ENCODE measurements around the gene PEX11B.

Gene PEX11B

DNA sequence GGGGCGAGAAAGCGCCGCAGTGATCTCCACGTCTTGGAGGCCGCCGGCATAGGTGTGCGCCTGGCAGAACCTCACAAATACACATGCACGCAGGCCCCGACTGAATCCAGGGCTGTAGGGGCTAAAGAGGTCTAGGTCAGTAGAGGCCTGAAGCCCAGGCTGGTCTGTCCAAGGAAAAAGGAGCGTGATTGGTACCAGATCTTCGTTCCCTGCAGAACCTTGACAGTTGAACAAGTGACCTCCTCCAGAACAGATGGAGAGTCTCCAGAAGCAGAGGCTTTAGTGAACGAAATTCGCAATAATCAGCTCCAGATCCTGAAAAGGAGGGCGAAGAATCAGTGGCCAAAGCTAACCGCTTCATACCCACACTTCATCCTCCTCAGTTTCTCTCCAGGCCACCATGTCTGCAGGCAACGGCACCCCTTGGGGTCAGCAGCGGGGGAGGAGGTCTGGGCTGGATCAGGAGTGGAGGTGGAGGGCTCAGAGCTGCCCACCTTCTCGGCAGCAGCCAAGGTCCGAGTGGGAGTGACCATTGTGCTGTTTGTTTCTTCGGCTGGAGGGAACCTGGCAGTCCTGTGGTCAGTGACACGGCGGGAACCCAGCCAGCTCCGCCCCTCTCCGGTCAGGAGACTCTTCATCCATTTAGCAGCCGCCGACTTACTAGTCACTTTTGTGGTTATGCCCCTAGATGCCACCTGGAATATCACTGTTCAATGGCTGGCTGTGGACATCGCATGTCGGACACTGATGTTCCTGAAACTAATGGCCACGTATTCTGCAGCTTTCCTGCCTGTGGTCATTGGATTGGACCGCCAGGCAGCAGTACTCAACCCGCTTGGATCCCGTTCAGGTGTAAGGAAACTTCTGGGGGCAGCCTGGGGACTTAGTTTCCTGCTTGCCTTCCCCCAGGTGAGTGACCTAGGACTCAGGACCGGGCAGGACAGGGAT is 749 bp upstream of the PEX11B start:
- Histone ChIP-seq H3K4ac (ENCODE audit: low read length) (no peak overlapping the region), H3K9me3 (replicated peaks in 1 of 2; ENCODE audit: control insufficient read depth in 2 of 2, insufficient read depth in 1 of 2, low read depth in 1 of 2, low read length in 2 of 2) (no peaks in the 10 kb centered on the region), H3K23ac (ENCODE audit: low read depth, low read length, poor library complexity) (no peak overlapping the region), H3K9ac (ENCODE audit: low read depth, low read length, poor library complexity) (peak overlapping the region; percentile 73), H4K91ac (ENCODE audit: low read depth, low read length, poor library complexity) (no peak overlapping the region), H2BK120ac (ENCODE audit: low read depth, low read length) (no peak overlapping the region), H2BK5ac (ENCODE audit: low read length) (peak overlapping the region; percentile 29), H2BK12ac (ENCODE audit: low read length) (no peak overlapping the region), H3K4me1 (ENCODE audit: control insufficient read depth in 2 of 2, insufficient read depth in 1 of 2, low read depth in 1 of 2, low read length in 2 of 2) (peaks cover 2 to 11% of the 10 kb centered on the region in 2 donors), H3K36me3 (replicated peaks in 1 of 2; ENCODE audit: control insufficient read depth in 2 of 2, insufficient read depth in 2 of 2, low read length in 2 of 2) (peaks cover 0 to 54% of the 10 kb centered on the region in 2 donors), H3K79me1 (ENCODE audit: low read depth, low read length) (no peaks in the 10 kb centered on the region), H3K27ac (replicated peaks; ENCODE audit: low read length) (no peak overlapping the region), H2AFZ (ENCODE audit: low read length) (peak overlapping the region; percentile 91), H2AK5ac (ENCODE audit: low read depth, low read length) (no peak overlapping the region), H2BK15ac (ENCODE audit: low read length) (no peak overlapping the region), H3K27me3 (ENCODE audit: control insufficient read depth in 3 of 3, insufficient read depth in 3 of 3, low read depth in 1 of 3, low read length in 3 of 3) (no peaks in the 10 kb centered on the region), H3K4me3 (ENCODE audit: low read length in 2 of 2) (peak overlapping the region; percentile 68 to 91), H3K4me2 (ENCODE audit: insufficient read depth, low read length, poor library complexity, severe bottlenecking) (peak overlapping the region; percentile 89), H4K8ac (ENCODE audit: low read depth, low read length) (no peak overlapping the region), H3K14ac (ENCODE audit: low read length) (no peak overlapping the region), H3K18ac (ENCODE audit: low read length) (peak overlapping the region; percentile 79)
- DNase-seq (ENCODE audit: low spot score): peak; percentile 17
- no CpG with 5 or more reads among the region's 33 CpGs for WGBS, 2 donors (ENCODE audit: extremely low coverage in 2 of 2, insufficient read length in 2 of 2, insufficient replicate concordance in 1 of 2)

DNA sequence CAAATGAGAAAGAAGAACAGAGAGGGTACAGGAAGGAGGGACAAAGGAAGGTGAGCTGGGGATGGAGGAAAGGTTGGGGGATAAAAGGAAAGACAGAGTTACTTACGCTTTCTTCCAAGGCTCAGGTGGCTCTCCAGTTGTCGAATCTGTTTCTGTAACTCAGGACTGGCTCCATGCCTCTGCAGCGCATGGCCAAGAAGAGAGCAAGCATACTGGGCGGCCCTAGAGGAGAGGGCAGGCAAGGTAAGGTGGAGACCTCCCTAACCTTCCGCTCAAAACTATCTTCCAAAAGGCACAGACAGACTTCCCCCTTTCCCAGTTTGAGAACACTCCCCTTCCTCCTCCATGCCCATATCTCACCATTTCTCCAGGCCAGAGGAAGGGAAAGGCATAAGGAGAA is 922 bp downstream of the PEX11B start:
- H2BK120ac ChIP-seq (ENCODE audit: low read depth, low read length): no peak overlapping the region
- no peak overlapping the region for H3K4ac ChIP-seq (ENCODE audit: low read length)
- H3K23ac ChIP-seq (ENCODE audit: low read depth, low read length, poor library complexity): no peak overlapping the region
- H3K9me3 ChIP-seq (replicated peaks in 1 of 2; ENCODE audit: control insufficient read depth in 2 of 2, insufficient read depth in 1 of 2, low read depth in 1 of 2, low read length in 2 of 2): no peaks in the 10 kb centered on the region
- peaks cover 0 to 49% of the 10 kb centered on the region in 2 donors for H3K36me3 ChIP-seq (replicated peaks in 1 of 2; ENCODE audit: control insufficient read depth in 2 of 2, insufficient read depth in 2 of 2, low read length in 2 of 2)
- no peak overlapping the region for H3K14ac ChIP-seq (ENCODE audit: low read length)
- no peak overlapping the region for H2BK5ac ChIP-seq (ENCODE audit: low read length)
- H3K27ac ChIP-seq (replicated peaks; ENCODE audit: low read length): no peak overlapping the region
- WGBS, 2 donors (ENCODE audit: extremely low coverage in 2 of 2, insufficient read length in 2 of 2, insufficient replicate concordance in 1 of 2): no CpG with 5 or more reads among the region's 5 CpGs
- no peaks in the 10 kb centered on the region for H3K27me3 ChIP-seq (ENCODE audit: control insufficient read depth in 3 of 3, insufficient read depth in 3 of 3, low read depth in 1 of 3, low read length in 3 of 3)
- H3K18ac ChIP-seq (ENCODE audit: low read length): no peak overlapping the region
- no peak overlapping the region for H3K4me2 ChIP-seq (ENCODE audit: insufficient read depth, low read length, poor library complexity, severe bottlenecking)
- H2AFZ ChIP-seq (ENCODE audit: low read length): peak overlapping the region; percentile 91
- H2BK12ac ChIP-seq (ENCODE audit: low read length): no peak overlapping the region
- no peak overlapping the region for H4K8ac ChIP-seq (ENCODE audit: low read depth, low read length)
- no peaks in the 10 kb centered on the region for H3K79me1 ChIP-seq (ENCODE audit: low read depth, low read length)
- peak overlapping the region in 1 of 2 donors; percentile 68 for H3K4me3 ChIP-seq (ENCODE audit: low read length in 2 of 2)
- no peak for DNase-seq (ENCODE audit: low spot score)
- peaks cover 2 to 11% of the 10 kb centered on the region in 2 donors for H3K4me1 ChIP-seq (ENCODE audit: control insufficient read depth in 2 of 2, insufficient read depth in 1 of 2, low read depth in 1 of 2, low read length in 2 of 2)
- H2AK5ac ChIP-seq (ENCODE audit: low read depth, low read length): no peak overlapping the region
- H4K91ac ChIP-seq (ENCODE audit: low read depth, low read length, poor library complexity): no peak overlapping the region
- H3K9ac ChIP-seq (ENCODE audit: low read depth, low read length, poor library complexity): peak overlapping the region; percentile 87
- no peak overlapping the region for H2BK15ac ChIP-seq (ENCODE audit: low read length)

DNA sequence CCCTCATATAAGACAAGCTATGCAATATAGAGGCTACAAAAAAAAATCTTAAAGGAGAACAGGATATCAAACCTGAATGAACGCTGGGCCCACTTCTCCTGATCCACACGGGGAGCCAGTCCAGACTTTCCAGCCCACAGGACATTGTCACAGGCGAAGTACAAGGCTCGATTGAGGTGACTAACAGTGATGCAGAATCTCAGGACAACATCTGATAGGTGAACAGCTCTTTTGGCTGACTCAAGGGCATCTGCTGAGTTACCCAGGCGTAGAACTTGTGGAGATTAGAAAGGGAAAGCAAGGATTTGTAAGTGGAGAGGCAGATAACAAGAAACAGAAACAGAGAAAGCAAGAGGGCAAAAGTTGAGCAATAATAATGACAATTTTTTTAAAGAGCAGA is 1.8 kb downstream of the PEX11B start:
- no peak overlapping the region for H3K4me2 ChIP-seq (ENCODE audit: insufficient read depth, low read length, poor library complexity, severe bottlenecking)
- H2AFZ ChIP-seq (ENCODE audit: low read length): no peak overlapping the region

DNA sequence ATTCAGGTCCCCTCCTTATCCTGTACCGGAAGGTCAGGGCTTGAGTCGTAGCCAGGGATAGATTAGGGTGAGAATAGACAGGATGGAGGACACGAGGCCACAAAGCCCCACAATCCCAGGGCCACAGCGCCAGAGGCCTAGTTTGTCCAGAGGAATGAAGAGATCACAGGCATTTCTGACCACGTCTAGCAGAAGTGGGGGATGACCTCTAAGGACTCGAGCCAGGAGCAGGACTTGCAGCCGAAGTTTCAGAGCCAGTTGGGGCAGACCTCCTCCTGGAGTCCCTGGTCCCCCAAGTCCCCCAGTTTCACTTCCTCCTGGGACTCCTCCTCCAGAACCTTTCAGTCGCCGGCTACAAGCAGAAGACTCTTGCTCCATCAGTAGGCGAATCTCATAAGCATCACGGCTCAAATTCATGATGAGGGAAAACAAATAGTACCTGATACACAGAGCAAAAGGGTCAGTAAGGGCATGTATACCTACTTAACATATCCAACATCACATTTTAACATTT is 6.3 kb downstream of the PEX11B start:
- Histone ChIP-seq H2BK15ac (ENCODE audit: low read length) (no peak overlapping the region), H3K79me1 (ENCODE audit: low read depth, low read length) (no peaks in the 10 kb centered on the region), H3K4me1 (ENCODE audit: control insufficient read depth in 2 of 2, insufficient read depth in 1 of 2, low read depth in 1 of 2, low read length in 2 of 2) (peaks cover 0 to 4% of the 10 kb centered on the region in 2 donors), H3K9me3 (replicated peaks in 1 of 2; ENCODE audit: control insufficient read depth in 2 of 2, insufficient read depth in 1 of 2, low read depth in 1 of 2, low read length in 2 of 2) (no peaks in the 10 kb centered on the region), H3K4ac (ENCODE audit: low read length) (no peak overlapping the region), H2BK120ac (ENCODE audit: low read depth, low read length) (no peak overlapping the region), H3K36me3 (replicated peaks in 1 of 2; ENCODE audit: control insufficient read depth in 2 of 2, insufficient read depth in 2 of 2, low read length in 2 of 2) (peaks cover 3 to 50% of the 10 kb centered on the region in 2 donors), H3K4me3 (ENCODE audit: low read length in 2 of 2) (no peak overlapping the region), H3K4me2 (ENCODE audit: insufficient read depth, low read length, poor library complexity, severe bottlenecking) (no peak overlapping the region), H2AK5ac (ENCODE audit: low read depth, low read length) (no peak overlapping the region), H3K23ac (ENCODE audit: low read depth, low read length, poor library complexity) (no peak overlapping the region), H2BK5ac (ENCODE audit: low read length) (no peak overlapping the region), H2BK12ac (ENCODE audit: low read length) (no peak overlapping the region), H3K27ac (replicated peaks; ENCODE audit: low read length) (no peak overlapping the region), H2AFZ (ENCODE audit: low read length) (no peak overlapping the region), H3K27me3 (ENCODE audit: control insufficient read depth in 3 of 3, insufficient read depth in 3 of 3, low read depth in 1 of 3, low read length in 3 of 3) (no peaks in the 10 kb centered on the region), H4K91ac (ENCODE audit: low read depth, low read length, poor library complexity) (no peak overlapping the region), H4K8ac (ENCODE audit: low read depth, low read length) (no peak overlapping the region), H3K14ac (ENCODE audit: low read length) (no peak overlapping the region), H3K9ac (ENCODE audit: low read depth, low read length, poor library complexity) (no peak overlapping the region), H3K18ac (ENCODE audit: low read length) (no peak overlapping the region)
- no peak for DNase-seq (ENCODE audit: low spot score)
- no CpG with 5 or more reads among the region's 11 CpGs for WGBS, 2 donors (ENCODE audit: extremely low coverage in 2 of 2, insufficient read length in 2 of 2, insufficient replicate concordance in 1 of 2)

More for the DNA sequence above, 1.8 kb downstream of the PEX11B start:
- Histone ChIP-seq H3K23ac (ENCODE audit: low read depth, low read length, poor library complexity) (no peak overlapping the region), H4K8ac (ENCODE audit: low read depth, low read length) (no peak overlapping the region), H2AK5ac (ENCODE audit: low read depth, low read length) (no peak overlapping the region), H3K14ac (ENCODE audit: low read length) (no peak overlapping the region), H3K9me3 (replicated peaks in 1 of 2; ENCODE audit: control insufficient read depth in 2 of 2, insufficient read depth in 1 of 2, low read depth in 1 of 2, low read length in 2 of 2) (no peaks in the 10 kb centered on the region), H4K91ac (ENCODE audit: low read depth, low read length, poor library complexity) (no peak overlapping the region), H3K4me1 (ENCODE audit: control insufficient read depth in 2 of 2, insufficient read depth in 1 of 2, low read depth in 1 of 2, low read length in 2 of 2) (peaks cover 2 to 11% of the 10 kb centered on the region in 2 donors), H2BK12ac (ENCODE audit: low read length) (no peak overlapping the region), H3K4me3 (ENCODE audit: low read length in 2 of 2) (no peak overlapping the region), H3K4ac (ENCODE audit: low read length) (no peak overlapping the region), H3K79me1 (ENCODE audit: low read depth, low read length) (no peaks in the 10 kb centered on the region), H3K36me3 (replicated peaks in 1 of 2; ENCODE audit: control insufficient read depth in 2 of 2, insufficient read depth in 2 of 2, low read length in 2 of 2) (peaks cover 0 to 49% of the 10 kb centered on the region in 2 donors), H3K27ac (replicated peaks; ENCODE audit: low read length) (no peak overlapping the region), H3K9ac (ENCODE audit: low read depth, low read length, poor library complexity) (no peak overlapping the region), H2BK15ac (ENCODE audit: low read length) (no peak overlapping the region), H3K18ac (ENCODE audit: low read length) (no peak overlapping the region), H2BK5ac (ENCODE audit: low read length) (no peak overlapping the region), H2BK120ac (ENCODE audit: low read depth, low read length) (no peak overlapping the region), H3K27me3 (ENCODE audit: control insufficient read depth in 3 of 3, insufficient read depth in 3 of 3, low read depth in 1 of 3, low read length in 3 of 3) (no peaks in the 10 kb centered on the region)
- WGBS, 2 donors (ENCODE audit: extremely low coverage in 2 of 2, insufficient read length in 2 of 2, insufficient replicate concordance in 1 of 2): no CpG with 5 or more reads among the region's 5 CpGs
- DNase-seq (ENCODE audit: low spot score): no peak

Measured in neuronal stem cell (in vitro differentiated cells).